ENCODE data around the gene MCC. TPM values are rescaled to one million over a fixed set of nuclear protein-coding genes. Genes with fewer than 3 reads are reported as not detected.

The MCC gene
- total RNA-seq, 1 experiment from 2014 or later: 7.6 TPM

GRCh38 chr5:113381791-113382190 is 106.5 kb downstream of the MCC start:
- Histone ChIP-seq H3K4ac (ENCODE audit: low read depth, low read length) (no peak overlapping the region), H3K18ac (ENCODE audit: insufficient read length, low read depth, low read length) (no peak overlapping the region), H3K27ac (ENCODE audit: insufficient read length, low read depth, low read length) (no peak overlapping the region), H2AFZ (ENCODE audit: low read length) (no peak overlapping the region), H3K9ac (ENCODE audit: extremely low read depth, insufficient read length, low read length) (no peak overlapping the region), H3K23me2 (ENCODE audit: insufficient read length, low read depth, low read length, poor library complexity, severe bottlenecking) (no peaks in the 10 kb centered on the region), H3K56ac (ENCODE audit: insufficient read length, low read depth, low read length) (no peak overlapping the region), H2BK20ac (ENCODE audit: low read depth, low read length, poor library complexity, severe bottlenecking) (no peak overlapping the region), H2AK5ac (ENCODE audit: insufficient read length, low read length) (no peak overlapping the region), H4K20me1 (ENCODE audit: control insufficient read depth, insufficient read depth, insufficient read length) (no peaks in the 10 kb centered on the region), H3K23ac (ENCODE audit: insufficient read length, low read depth, low read length) (no peak overlapping the region), H3K14ac (ENCODE audit: insufficient read depth, low read length) (no peak overlapping the region), H3K4me1 (ENCODE audit: insufficient read depth, low read length) (no peaks in the 10 kb centered on the region; the same call in 1 of the 2 replicates), H3K27me3 (ENCODE audit: insufficient read depth, low read length) (no peaks in the 10 kb centered on the region), H3K79me2 (ENCODE audit: insufficient read depth, low read length) (no peaks in the 10 kb centered on the region), H3K9me3 (ENCODE audit: control insufficient read depth, low read depth, low read length) (no peaks in the 10 kb centered on the region), H4K5ac (ENCODE audit: insufficient read length, low read depth, low read length) (no peak overlapping the region), H2BK120ac (ENCODE audit: low read depth, low read length, poor library complexity, severe bottlenecking) (no peak overlapping the region), H4K91ac (ENCODE audit: insufficient read length, low read depth, low read length) (no peak overlapping the region), H3T11ph (ENCODE audit: low read length) (no peak overlapping the region), H3K4me2 (ENCODE audit: insufficient read depth, insufficient read length, low read length) (no peak overlapping the region), H3K79me1 (ENCODE audit: insufficient read depth, low read depth, low read length, poor library complexity, severe bottlenecking) (no peaks in the 10 kb centered on the region), H2BK15ac (ENCODE audit: low read depth, low read length) (no peak overlapping the region), H4K8ac (replicated peaks; ENCODE audit: insufficient read length, low read depth, low read length) (no peak overlapping the region), H2BK12ac (ENCODE audit: insufficient read length, low read depth, low read length) (no peak overlapping the region), H2BK5ac (ENCODE audit: insufficient read length, low read length) (no peak overlapping the region)
- Mint-ChIP-seq H3K27me3 (ENCODE audit: low read depth) (no peaks in the 10 kb centered on the region), H3K4me1 (peaks cover 2 to 4% of the 10 kb centered on the region in 2 experiments; a peak in 2 of 4 replicates), H3K4me3 (no peak overlapping the region), H3K9me3 (no peaks in the 10 kb centered on the region), H3K36me3 (ENCODE audit: insufficient read depth in 1 of 3, low read depth in 3 of 3) (no peaks in the 10 kb centered on the region), H3K27ac (no peak overlapping the region)
- TF ChIP-seq CTCF (conservative IDR thresholded peaks at IDR 0.05): no peak
- DNase-seq: no peak

All from H9 (cell line).